Mesothelial cell of epicardium (in vitro differentiated cells): ENCODE data around the gene SLC38A7. TPM values are rescaled to one million over a fixed set of nuclear protein-coding genes. Genes with fewer than 3 reads are reported as not detected.
"Not testable (repeated sequence)": the region's sequence is repeated elsewhere in the genome, so short reads cannot be mapped to it uniquely, and the experiment has no call there.

Source experiments
- DNase-seq, 2 experiments: peaks; one replicate each; pipeline ENCODE4 v3.0.0; 2021; ENCODE audit warnings: low spot score in 2 of 2; ENCODE audit not compliant: unreplicated experiment in 2 of 2
- H3K27ac Mint-ChIP-seq: 2 replicates; pipeline ENCODE4 v1.8.0; 2021; ENCODE audit warnings: mixed read lengths
- H3K27me3 Mint-ChIP-seq: 2 replicates; pipeline ENCODE4 v1.8.0; 2021; ENCODE audit warnings: low read depth, mixed read lengths
- H3K36me3 Mint-ChIP-seq: 2 replicates; pipeline ENCODE4 v1.8.0; 2021; ENCODE audit warnings: mixed read lengths
- H3K4me1 Mint-ChIP-seq: 2 replicates; pipeline ENCODE4 v1.8.0; 2021; ENCODE audit warnings: mixed read lengths
- H3K4me3 Mint-ChIP-seq: 2 replicates; pipeline ENCODE4 v1.8.0; 2021; ENCODE audit warnings: mild to moderate bottlenecking, moderate library complexity, mixed read lengths
- H3K9me3 Mint-ChIP-seq: 2 replicates; pipeline ENCODE4 v1.8.0; 2021; ENCODE audit warnings: mixed read lengths
- CTCF ChIP-seq: fragments of 200-600 bp; sonication (generic); IDR thresholded peaks from one replicate; pipeline ENCODE4 v1.5.0; 2021; ENCODE audit warnings: antibody characterized with exemption; ENCODE audit not compliant: unreplicated experiment
- total RNA-seq: library from RNA; stranded (reverse); gene quantifications from 3 replicates; pipeline ENCODE4 v1.2.1, GENCODE V29; 2021

The SLC38A7 gene
- total RNA-seq, 1 donor from 2014 or later = 33.0 TPM

- no peaks in the 10 kb centered on the region for H3K4me1 Mint-ChIP-seq
- H3K27me3 Mint-ChIP-seq = no peaks in the 10 kb centered on the region
- no peak for TF ChIP-seq CTCF
- H3K9me3 Mint-ChIP-seq = no peaks in the 10 kb centered on the region
- H3K27ac Mint-ChIP-seq = no peak overlapping the region
- no peak for DNase-seq
- no peak overlapping the region for H3K4me3 Mint-ChIP-seq
- H3K36me3 Mint-ChIP-seq = peaks cover 30% of the 10 kb centered on the region
These were observed 14.4 kb downstream of the SLC38A7 start for GRCh38 chr16:58670177-58670576.

- Mint-ChIP-seq H3K36me3 (peaks cover 20% of the 10 kb centered on the region), H3K27me3 (no peaks in the 10 kb centered on the region), H3K9me3 (no peaks in the 10 kb centered on the region), H3K4me1 (peaks cover 3% of the 10 kb centered on the region), H3K27ac (no peak overlapping the region), H3K4me3 (no peak overlapping the region)
- DNase-seq = no peak
- TF ChIP-seq CTCF = no peak
These were observed 19.4 kb downstream of the SLC38A7 start for GRCh38 chr16:58665200-58665599.

GRCh38 chr16:58661199-58661830 is 23.3 kb downstream of the SLC38A7 start:
- Mint-ChIP-seq H3K36me3 (peaks cover 3% of the 10 kb centered on the region), H3K27me3 (no peaks in the 10 kb centered on the region), H3K27ac (no peak overlapping the region), H3K9me3 (no peaks in the 10 kb centered on the region), H3K4me3 (no peak overlapping the region), H3K4me1 (peaks cover 3% of the 10 kb centered on the region)
- peak; percentile 26 for TF ChIP-seq CTCF
- no peak for DNase-seq

GRCh38 chr16:58659911-58660310 is 24.7 kb downstream of the SLC38A7 start:
- not testable (repeated sequence) for DNase-seq, H3K27ac Mint-ChIP-seq, H3K4me3 Mint-ChIP-seq, H3K4me1 Mint-ChIP-seq, H3K9me3 Mint-ChIP-seq, H3K36me3 Mint-ChIP-seq, H3K27me3 Mint-ChIP-seq

- Mint-ChIP-seq H3K4me3 (no peak overlapping the region), H3K27me3 (no peaks in the 10 kb centered on the region), H3K36me3 (no peaks in the 10 kb centered on the region), H3K27ac (no peak overlapping the region), H3K9me3 (no peaks in the 10 kb centered on the region), H3K4me1 (peaks cover 3% of the 10 kb centered on the region)
- DNase-seq = no peak
- TF ChIP-seq CTCF = no peak
These were observed 25.8 kb downstream of the SLC38A7 start for GRCh38 chr16:58658796-58659211.

- no peak overlapping the region for H3K4me3 Mint-ChIP-seq
- no peaks in the 10 kb centered on the region for H3K9me3 Mint-ChIP-seq
- no peak for TF ChIP-seq CTCF
- DNase-seq = no peak
- H3K27ac Mint-ChIP-seq = no peak overlapping the region
- no peaks in the 10 kb centered on the region for H3K27me3 Mint-ChIP-seq
- peaks cover 3% of the 10 kb centered on the region for H3K4me1 Mint-ChIP-seq
- H3K36me3 Mint-ChIP-seq = no peaks in the 10 kb centered on the region
These were observed 27.7 kb downstream of the SLC38A7 start for GRCh38 chr16:58656899-58657298.
